Loucy (cell line): ENCODE results near the gene CNMD.
A peak's percentile ranks its signal among the peaks of the same experiment; 100 is the strongest.

Experiments used
- EZH2phosphoT487 ChIP-seq: fragments of 200-600 bp; IDR thresholded peaks from 2 replicates; pipeline ENCODE4 v1.6.1; 2018; ENCODE audit warnings: antibody characterized with exemption, mild to moderate bottlenecking, moderate library complexity, borderline replicate concordance
- TF ChIP-seq, protein P1 (sequence below): fragments of 200-600 bp; sonication (generic); conservative IDR thresholded peaks from 2 replicates; pipeline ENCODE4 v1.5.1; 2014; ENCODE audit warnings: mild to moderate bottlenecking, antibody characterized with exemption, low read length

DNA sequence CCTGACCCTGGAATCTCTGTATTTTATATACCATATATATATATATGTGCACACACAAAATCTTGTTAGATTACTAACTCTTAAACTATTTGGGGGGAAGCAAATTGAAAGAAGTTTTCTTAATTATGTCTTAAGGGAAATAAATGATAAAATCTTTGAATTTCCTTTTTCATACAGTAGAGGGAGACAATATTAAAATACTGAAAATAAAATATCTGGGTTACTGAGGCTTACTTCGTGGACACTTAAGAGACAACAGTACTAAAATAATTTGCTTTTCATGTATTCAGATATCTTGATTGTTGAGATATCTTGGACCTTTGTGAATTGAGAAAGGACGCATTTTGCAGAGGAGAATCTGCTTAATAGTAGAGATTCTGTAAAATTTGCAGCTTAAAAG lies 69.9 kb downstream of the CNMD start:
- no peak for TF ChIP-seq EZH2phosphoT487
- TF ChIP-seq, protein P1, sequence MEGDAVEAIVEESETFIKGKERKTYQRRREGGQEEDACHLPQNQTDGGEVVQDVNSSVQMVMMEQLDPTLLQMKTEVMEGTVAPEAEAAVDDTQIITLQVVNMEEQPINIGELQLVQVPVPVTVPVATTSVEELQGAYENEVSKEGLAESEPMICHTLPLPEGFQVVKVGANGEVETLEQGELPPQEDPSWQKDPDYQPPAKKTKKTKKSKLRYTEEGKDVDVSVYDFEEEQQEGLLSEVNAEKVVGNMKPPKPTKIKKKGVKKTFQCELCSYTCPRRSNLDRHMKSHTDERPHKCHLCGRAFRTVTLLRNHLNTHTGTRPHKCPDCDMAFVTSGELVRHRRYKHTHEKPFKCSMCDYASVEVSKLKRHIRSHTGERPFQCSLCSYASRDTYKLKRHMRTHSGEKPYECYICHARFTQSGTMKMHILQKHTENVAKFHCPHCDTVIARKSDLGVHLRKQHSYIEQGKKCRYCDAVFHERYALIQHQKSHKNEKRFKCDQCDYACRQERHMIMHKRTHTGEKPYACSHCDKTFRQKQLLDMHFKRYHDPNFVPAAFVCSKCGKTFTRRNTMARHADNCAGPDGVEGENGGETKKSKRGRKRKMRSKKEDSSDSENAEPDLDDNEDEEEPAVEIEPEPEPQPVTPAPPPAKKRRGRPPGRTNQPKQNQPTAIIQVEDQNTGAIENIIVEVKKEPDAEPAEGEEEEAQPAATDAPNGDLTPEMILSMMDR = peak; percentile 49
